Eye (tissue), 1 donor: Measurements from ENCODE around the gene NMRK2.
A peak's percentile ranks its signal among the peaks of the same experiment; 100 is the strongest.
"Not testable (repeated sequence)": the region's sequence is repeated elsewhere in the genome, so short reads cannot be mapped to it uniquely, and the experiment has no call there.

Source experiments
- DNase-seq: peaks from one replicate; pipeline ENCODE4 v3.0.0-alpha.2; 2015

The NMRK2 gene, protein sequence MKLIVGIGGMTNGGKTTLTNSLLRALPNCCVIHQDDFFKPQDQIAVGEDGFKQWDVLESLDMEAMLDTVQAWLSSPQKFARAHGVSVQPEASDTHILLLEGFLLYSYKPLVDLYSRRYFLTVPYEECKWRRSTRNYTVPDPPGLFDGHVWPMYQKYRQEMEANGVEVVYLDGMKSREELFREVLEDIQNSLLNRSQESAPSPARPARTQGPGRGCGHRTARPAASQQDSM

DNA sequence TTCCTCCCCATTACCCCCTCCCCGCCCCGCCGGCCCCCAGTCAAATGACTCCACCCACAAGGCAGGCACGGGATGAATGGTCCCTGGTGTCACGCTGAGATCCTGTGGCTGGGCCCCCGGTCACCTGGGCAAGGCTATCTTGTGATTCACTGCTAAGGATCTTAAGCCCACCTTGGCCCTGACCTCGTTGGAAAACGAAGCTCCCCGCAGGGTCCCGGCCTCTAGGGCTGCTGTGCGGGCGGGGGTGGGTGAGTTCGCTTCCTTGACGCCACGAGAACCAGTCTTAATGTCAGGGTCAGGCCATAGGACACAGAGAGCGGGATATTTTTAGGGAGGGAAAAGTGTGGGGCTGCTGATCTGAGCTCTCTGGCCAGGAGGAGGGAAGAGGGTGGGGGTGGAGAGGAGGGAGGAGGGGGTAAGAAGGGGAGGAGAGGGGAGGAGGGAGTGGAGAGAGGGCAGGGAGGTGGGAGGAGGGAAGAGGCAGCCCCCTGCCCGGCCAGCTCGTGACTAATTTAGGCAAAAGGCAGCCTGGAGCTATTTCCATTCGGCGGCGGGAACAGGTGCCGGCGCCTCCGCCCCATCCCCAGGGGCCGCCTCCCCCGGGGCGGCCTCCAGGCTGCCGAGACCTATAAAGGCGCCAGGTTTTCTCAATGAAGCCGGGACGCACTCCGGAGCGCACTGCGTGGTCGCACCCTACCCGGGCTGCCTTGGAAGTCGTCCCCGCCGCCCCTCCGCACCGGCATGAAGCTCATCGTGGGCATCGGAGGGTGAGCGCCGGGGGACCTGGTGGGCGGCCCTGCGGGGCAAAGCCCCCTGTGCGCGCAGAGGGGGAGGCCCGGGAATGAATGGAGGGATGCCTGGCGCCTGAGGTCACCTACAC, at the start of gene NMRK2:
TSS of gene NMRK2 (plus strand) at position 139 of the 880 bp plus-strand sequence. CDS start at position 742, 603 bp downstream.
- DNase-seq: peak; percentile 40

DNA sequence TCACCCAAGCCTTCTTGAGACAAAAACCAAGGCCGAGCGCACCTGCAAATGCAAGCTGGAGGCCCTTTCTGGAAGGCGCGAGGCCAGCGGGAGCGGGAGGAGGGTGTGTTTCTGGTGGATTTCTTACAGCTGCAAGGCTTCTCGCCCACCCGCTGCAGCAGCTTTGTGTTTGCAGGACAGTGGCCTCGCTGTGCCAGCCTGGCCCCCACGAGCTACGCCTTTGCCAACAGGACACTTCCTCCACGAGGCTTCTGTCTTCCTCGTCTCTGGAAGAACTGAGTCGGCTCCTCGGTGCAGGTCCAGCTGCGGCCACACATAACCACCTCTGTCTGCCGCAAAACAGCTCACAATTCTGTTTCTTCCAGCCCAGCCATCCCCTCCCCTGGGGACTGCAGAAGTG, 42.3 kb upstream of the NMRK2 start:
- DNase-seq: no peak

DNA sequence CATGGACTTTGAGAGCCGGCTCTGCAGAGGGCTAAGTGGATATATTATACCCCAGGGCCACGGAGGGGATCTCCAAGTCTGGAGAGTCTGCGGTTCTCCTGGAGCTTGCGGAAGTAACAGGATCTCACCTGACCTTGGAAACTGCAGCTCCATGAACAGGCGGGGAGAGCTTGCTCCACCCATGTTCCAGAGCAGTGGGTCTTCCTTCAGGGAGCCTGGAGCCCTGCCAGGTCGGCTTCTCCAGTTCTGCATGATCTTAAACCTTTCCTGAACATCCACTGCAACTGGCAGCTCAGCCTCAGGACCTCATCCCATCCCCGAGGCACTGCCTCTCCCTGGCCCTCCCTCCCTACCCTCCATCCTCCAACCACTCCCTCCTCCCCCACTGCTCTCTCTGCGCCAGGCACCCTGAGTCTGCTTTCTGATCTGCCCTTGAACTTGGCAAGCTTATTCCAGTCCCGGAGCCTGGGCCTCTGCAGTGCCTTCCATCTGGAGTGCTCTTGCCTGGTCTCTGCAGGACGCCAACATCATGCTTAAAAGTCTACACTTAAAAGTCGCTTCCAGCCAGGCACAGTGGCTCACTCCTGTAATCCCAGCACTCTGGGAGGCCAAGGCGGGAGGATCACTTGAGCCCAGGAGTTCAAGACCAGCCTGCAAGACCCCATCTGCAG, 39.2 kb upstream of the NMRK2 start:
- DNase-seq: no peak

DNA sequence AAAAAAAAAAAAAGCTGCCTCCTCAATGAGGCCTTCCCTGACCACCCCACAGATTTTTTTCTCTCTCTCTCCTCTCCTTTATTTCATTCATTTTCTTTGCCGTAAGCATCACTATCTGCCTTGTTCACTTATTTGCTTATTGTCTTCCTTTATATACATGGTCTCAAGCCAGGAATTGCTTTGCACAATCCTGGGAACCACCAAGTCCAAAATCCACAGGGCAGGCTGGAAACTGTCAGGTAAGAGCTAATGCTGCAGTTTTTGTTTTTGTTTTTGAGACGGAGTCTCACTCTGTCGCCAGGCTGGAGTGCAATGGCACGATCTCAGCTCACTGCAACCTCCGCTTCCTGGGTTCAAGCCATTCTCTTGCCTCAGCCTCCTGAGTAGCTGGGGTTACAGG, 37.9 kb upstream of the NMRK2 start:
- DNase-seq: not testable (repeated sequence)

DNA sequence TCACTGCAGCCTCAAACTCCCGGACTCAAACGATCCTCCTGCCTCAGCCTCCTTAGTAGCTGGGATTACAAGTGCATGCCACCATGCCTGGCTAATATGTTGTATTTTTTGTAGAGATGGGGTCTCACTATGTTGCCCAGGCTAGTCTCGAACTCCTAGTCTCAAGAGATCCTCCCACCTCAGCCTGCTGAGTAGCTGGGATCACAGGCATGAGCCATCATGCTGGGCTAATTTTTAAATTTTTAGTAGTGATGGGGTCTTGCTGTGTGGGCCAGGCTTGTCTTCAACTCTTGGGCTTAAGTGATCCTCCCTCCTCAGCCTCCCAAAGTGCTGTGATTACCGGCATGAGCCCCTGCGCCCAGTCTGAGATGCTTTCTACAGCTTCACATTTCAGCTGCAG, 37.1 kb upstream of the NMRK2 start:
- no peak for DNase-seq

DNA sequence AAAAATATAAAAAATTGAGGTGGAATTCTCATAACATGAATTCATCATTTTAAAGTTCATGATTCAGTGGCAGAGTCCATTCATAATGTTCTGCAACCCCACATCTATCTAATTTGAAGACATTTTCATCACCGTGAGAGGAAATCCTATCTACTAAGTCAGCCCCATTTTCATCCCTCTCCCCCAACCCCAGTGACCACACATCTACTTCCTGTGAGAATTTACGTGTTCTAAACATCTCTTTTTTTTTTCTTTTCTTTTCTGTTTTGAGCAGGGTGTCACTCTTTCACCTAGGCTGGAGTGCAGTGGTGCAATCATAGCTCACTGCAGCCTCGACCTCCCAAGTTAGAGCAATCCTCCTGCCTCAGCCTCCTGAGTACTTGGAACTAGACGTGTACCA, 34.9 kb upstream of the NMRK2 start:
- DNase-seq: no peak

DNA sequence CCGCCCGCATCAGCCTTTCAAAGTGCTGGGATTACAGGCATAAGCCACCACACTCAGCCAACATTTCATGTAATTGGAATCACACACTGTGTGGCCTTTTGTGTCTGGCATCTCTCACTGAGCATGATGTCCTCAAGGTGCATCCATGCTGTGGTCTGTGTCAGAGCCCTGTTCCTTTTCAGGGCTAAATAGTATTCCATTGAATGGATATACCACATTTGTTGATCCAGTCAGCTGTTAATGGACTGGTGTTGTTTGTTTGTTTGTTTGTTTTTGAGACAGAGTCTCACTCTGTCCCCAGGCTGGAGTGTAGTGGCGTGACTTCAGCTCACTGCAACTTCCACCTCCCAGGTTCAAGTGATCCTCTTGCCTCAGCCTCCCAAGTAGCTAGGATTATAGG, 34.4 kb upstream of the NMRK2 start:
- no peak for DNase-seq

DNA sequence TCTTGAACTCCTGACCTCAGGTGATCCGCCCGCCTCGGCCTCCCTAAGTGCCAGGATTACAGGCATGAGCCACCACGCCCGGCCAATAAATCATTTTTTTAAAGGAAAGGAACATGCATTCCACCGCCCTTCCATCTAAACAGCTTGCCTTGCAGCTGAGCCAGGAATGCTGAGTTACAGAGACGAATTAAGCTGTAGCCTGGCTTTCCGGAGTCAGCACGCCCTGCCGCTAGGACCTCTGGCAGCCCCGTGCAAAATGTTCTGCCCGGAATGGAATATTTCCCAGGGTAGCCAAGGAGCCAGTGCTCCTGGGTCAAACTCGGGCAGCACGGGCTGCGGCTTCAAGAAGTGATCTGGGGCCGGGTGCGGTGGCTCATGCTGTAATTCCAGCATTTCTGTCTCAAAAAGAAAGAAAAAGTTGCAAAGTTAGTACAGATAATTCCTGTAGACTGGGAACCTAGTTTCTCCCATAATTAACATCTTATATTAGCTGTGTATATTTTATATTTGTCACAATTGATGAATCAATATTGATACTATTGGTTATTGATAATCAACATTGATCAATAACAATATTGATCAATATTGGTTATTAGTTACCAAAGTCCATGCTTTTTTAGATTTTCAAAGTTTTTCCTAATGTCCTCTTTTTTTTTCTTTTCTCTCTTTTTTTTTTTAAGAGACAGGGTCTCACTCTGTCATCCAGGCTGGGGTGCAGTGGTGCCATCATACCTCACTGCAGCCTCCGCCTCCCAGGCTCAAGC, 33.2 kb upstream of the NMRK2 start:
- no peak for DNase-seq

DNA sequence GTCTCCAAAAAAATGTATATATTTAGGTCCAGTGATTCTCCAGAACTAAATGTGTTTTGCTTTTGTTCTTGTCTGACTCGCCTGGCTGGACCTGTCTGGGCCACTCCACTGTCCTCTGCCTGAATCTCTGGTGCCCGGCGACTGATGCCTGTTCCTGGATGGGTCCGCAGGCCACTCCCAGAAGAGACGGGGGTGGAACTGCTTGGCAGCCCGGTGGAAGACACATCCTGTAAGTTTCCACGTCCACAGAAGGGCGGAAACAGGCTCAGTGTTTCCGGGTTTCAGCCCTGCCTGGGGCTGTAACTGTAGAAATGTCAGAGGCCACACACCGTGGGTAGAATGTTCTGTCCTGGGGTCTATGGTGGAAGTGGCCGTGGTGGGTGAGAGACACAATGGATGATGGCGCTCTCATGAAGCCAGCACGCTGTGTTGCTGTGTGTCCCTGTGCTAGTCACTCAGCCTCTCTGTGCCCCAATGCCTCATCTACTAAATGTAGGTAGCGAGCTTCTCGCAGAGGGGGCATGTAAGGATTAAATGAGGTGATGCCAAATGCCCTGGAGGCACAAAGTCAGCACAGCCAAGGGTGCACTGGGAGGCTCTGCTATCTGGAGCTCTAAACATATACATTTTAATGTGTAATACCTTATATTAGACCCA, 30.4 kb upstream of the NMRK2 start:
- DNase-seq: no peak

DNA sequence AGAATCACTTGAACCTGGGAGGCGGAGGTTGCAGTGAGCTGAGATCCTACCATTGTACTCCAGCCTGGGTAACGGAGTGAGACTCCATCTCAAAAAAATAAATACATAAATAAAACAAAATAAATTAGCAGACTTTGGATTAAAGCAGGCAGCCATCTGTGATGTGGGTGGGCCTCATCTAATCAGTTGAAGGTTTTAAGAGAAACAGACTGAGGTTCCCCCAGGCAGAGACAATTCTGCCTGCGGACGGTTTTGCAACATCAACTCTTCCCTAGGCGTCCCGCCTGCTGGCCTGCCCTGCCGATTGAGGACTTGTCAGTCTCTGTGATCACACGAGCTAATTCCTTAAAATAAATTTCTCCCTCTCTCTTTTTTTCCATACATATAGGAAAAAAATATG, 28.6 kb upstream of the NMRK2 start:
- DNase-seq: no peak

DNA sequence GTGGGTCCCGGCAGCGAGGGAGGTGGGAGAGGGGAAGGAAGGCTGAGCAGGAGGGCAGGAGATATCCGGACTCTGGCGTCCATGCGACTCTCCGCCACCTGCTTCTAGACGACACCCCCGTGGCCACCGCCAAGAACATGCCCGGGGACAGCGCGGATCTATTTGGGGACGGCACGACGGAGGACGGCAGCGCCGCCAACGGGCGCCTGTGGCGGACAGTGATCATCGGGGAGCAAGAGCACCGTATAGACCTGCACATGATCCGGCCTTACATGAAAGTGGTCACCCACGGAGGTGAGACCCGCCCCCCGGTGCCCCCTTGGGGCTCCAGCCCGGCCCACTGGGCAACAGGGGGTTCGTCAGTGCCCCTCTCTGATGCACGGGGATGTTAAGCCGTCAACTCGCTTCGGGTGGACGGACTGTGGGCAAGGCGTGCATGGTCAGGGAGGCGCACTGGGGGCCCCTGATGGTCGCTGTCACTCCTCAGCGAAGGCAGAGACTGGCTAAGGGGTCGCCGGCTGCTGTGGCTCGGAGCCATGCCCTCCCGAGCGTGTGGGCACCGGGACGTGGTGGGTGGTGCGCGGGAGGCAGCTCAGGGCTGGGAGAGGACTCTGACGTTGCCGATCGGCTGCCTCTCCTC, 25.1 kb upstream of the NMRK2 start:
- no peak for DNase-seq

DNA sequence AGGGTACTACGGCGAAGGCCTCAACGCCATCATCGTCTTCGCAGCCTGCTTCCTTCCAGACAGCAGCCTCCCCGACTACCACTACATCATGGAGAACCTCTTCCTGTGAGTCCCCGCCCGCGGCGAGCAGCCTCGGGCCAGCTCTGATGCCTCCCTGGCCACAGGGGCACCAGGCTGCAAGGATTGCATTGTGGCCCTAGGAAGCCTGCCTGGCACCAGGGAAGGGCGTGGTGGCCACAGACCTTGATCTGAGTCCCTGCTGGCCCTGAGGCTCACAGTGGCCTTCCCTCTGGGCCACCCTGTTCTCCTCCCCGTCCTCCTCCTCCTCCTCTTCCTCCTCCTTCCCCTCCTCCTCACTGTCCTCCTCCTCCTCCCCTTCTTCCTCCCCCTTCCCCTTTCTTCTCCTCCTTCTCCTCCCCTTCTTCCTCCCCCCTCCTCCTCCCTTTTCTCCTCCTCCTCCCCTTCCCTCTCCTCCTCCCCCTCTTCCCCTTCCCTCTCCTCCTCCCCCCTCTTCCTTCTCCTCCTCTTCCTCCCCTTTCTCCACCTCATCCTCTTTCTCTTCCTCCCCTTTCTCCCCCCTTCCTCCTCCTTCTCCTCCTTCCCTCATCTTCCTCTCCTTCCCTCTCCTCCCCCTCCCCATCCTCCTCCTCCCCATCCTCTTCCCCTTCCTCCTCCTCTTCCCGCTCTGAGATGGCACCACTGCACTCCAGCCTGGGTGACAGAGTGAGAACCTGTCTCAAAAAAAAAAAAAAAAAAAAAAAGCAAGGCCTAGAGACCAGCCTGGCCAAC, 24.4 kb upstream of the NMRK2 start:
- DNase-seq: no peak

DNA sequence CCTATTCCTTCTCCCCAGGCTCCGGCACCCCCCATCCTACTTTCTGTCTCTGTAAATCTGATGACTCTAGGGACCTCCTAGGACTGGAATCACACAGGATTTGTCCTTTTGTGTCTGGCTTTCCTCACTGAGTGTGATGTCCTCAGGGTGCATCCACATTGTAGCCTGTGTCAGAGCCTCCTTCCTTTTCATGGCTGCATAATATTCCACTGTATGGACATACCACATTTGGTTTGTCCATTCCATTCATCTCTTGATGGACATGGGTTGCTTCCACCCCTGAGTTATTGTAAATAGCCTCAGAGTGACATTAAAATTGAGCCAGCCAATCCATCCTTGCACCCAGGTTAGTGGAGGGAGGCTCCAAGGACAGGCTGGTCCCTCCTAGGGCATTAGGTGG, 22.8 kb upstream of the NMRK2 start:
- DNase-seq: no peak

DNA sequence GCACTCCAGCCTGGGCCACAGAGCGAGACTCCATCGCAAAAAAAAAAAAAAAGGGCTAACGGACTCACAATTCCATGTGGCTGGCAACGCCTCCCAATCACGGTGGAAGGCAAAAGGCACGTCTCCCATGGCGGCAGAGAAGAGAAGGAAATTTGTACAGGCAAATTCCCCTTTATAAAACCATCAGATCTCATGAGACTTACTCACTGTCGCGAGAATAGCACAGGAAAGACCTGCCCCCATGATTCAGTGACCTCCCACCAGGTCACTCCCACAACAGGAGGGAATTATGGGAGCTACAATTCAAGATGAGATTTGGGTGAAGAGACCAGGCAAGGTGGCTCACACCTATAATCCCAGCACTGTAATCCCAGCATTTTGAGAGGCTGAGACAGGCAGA, 18.7 kb upstream of the NMRK2 start:
- DNase-seq: no peak

DNA sequence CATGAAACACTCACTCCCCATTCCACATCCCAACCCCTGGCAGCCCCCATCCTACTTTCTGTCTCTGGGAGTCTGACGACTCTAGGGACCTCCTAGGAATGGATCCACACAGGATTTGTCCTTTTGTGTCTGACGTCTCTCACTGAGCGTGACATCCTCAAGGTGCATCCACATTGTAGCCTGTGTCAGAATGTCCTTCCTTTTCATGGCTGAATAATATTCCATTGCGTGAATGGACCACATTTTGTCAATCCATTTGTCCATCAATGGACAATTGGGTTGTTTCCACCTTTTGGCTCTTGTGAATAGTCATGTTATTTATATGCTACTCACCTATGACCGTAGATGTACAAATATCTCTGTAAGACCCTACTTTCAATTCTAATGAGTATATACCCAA, 16.8 kb upstream of the NMRK2 start:
- no peak for DNase-seq

DNA sequence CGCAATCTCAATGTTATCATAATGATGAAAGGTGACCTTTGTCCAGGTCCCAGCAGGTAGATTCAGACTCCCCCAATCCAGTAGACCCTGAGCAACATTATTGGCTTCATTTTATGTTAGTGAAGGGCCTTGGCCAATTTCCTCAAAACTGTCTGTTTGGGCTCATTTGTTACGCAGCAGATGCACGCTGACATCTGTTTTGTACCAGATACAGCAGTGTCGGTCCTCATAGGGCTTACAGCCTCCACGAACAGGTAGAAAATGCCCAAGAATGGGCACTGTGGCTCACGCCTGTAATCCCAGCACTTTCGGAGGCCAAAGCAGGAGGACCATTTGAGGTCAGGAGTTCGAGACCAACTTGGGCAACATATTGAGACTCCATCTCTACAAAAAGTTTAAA, 13.1 kb upstream of the NMRK2 start:
- DNase-seq: no peak

DNA sequence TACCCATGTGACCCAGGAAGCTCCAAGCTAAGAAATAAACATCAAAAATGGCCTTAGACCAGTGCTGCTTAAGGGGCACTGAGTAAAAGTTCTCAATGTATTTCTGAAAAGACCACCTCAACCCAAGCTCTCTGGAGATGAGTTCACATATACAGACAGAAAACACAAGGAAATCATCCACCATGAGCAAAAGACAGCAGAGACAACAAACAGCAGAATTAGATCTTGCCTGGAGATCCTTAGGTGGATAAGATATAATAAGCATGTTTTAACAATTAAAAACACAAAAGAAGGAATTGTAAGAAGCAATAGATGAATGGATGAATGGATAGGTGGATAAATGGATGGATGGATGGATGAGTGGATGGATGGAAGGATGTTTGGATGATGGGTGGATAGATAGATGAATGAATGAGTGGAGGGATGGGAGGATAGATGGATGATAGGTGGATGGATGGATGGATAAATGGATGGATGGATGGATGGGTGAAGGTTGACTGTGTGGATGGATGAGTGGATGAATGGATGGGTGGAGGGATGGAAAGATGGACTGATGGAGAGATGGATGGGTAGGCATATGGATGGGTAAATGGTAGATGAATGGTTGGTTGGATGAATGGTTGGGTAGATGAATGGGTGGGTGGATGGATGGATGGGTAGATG, 9.6 kb upstream of the NMRK2 start:
- no peak for DNase-seq

DNA sequence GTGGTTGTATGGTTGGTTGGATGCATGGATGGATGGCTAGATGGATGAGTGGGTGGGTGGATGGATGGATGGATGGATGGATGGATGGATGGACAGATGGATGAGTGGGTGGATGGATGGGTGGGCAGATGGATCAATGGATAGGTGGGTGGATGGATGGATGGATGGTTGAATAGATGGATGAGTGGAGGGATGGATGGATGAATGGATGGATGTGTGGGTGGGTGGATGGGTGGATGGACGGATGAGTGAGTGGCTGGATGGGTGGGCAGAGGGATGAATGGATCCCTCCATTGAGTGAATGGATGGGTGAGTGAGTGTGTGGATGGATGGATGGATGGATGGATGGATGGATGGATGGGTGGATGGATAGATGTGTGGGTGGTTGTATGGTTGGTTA, 9.0 kb upstream of the NMRK2 start:
- DNase-seq: no peak

DNA sequence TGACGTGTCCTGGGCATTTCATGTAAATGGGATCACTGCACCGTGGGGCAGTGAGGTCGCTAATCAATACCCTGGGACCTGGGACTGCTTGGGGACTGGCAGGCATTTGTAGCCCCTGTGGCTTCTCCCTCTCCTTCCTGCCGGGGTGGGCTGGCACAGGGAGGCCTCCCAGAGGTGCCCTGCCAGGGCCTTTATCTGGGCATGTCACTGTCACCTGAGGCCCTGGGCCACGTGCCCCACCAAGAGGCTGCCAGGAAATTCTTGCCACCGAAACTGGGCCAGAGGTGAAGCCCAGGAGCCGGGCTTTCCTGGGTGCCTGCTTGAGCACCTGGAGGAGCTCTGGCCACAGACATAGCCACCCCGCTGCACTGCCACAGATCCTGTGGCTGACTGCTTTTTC, 1.8 kb upstream of the NMRK2 start:
- no peak for DNase-seq
